DND-41 (cell line): ENCODE results near the gene SHISA9.

ENCODE experiments used
- ATAC-seq: fragments of 200-7000 bp; cut with Tn5 transposase; 3 replicates; pipeline ENCODE4 v1.9.1; 2021; ENCODE audit warnings: low read depth; ENCODE audit not compliant: insufficient read depth
- DNase-seq: peaks from one replicate; pipeline ENCODE4 v3.0.0-alpha.2; 2020
- H2AFZ ChIP-seq: 2 replicates; pipeline ENCODE4 v1.6.0; 2012; ENCODE audit warnings: low read depth, low read length
- H3K27ac ChIP-seq: 2 replicates; pipeline ENCODE4 v1.5.1; 2012; ENCODE audit warnings: low read length, inconsistent platforms
- H3K27me3 ChIP-seq: fragments of 200-600 bp; sonication (generic); 2 replicates; pipeline ENCODE4 v1.6.0; 2012; ENCODE audit warnings: low read length, mild to moderate bottlenecking, inconsistent platforms; ENCODE audit not compliant: insufficient read depth, poor library complexity
- H3K36me3 ChIP-seq: 2 replicates; pipeline ENCODE4 v1.5.1; 2012; ENCODE audit warnings: low read length, inconsistent platforms; ENCODE audit not compliant: insufficient read depth
- H3K4me1 ChIP-seq: 2 replicates; pipeline ENCODE4 v1.5.1; 2012; ENCODE audit warnings: mild to moderate bottlenecking, low read length; ENCODE audit not compliant: insufficient read depth
- H3K4me2 ChIP-seq: 2 replicates; pipeline ENCODE4 v1.6.0; 2012; ENCODE audit warnings: mild to moderate bottlenecking, moderate library complexity, low read length, inconsistent platforms; ENCODE audit not compliant: insufficient read depth
- H3K4me3 ChIP-seq, 2 experiments: fragments of 200-600 bp in 1 of 2; shearing (Covaris generic) in 1 of 2; 2 replicates each; pipeline ENCODE4 v1.5.1; 2012 to 2016; ENCODE audit warnings: inconsistent platforms in 2 of 2, low read length in 2 of 2, mild to moderate bottlenecking in 2 of 2, low read depth in 1 of 2, moderate library complexity in 1 of 2
- H3K79me2 ChIP-seq: 2 replicates; pipeline ENCODE4 v1.6.0; 2012; ENCODE audit warnings: low read length, inconsistent platforms; ENCODE audit not compliant: insufficient read depth
- H3K9ac ChIP-seq: 2 replicates; pipeline ENCODE4 v1.6.0; 2012; ENCODE audit warnings: low read depth, mild to moderate bottlenecking, inconsistent platforms, low read length, moderate library complexity
- H3K9me3 ChIP-seq: 2 replicates; pipeline ENCODE4 v1.5.1; 2012; ENCODE audit warnings: low read length, moderate library complexity, mild to moderate bottlenecking, inconsistent platforms; ENCODE audit not compliant: insufficient read depth, severe bottlenecking
- H4K20me1 ChIP-seq: 2 replicates; pipeline ENCODE4 v1.6.0; 2012; ENCODE audit warnings: low read length; ENCODE audit not compliant: insufficient read depth
- CTCF ChIP-seq: IDR thresholded peaks from 2 replicates; pipeline ENCODE4 v1.5.1; 2012; ENCODE audit warnings: borderline replicate concordance, low read length, moderate library complexity, mild to moderate bottlenecking; ENCODE audit not compliant: poor library complexity, severe bottlenecking; ENCODE audit errors: extremely low read depth
- EZH2 ChIP-seq: IDR thresholded peaks from 3 replicates; pipeline ENCODE4 v1.6.1; 2012; ENCODE audit warnings: borderline replicate concordance, low read depth, mild to moderate bottlenecking, moderate library complexity, low read length, inconsistent platforms; ENCODE audit not compliant: severe bottlenecking

Gene SHISA9

GRCh38 chr16:12988071-12988470 is 86.7 kb downstream of the SHISA9 start:
- H3K4me2 ChIP-seq = no peak overlapping the region

GRCh38 chr16:12992066-12992465 is 90.7 kb downstream of the SHISA9 start:
- Histone ChIP-seq H3K4me3 (no peak overlapping the region), H3K9ac (no peak overlapping the region), H3K27me3 (no peaks in the 10 kb centered on the region), H3K79me2 (no peaks in the 10 kb centered on the region), H3K9me3 (no peaks in the 10 kb centered on the region), H4K20me1 (no peaks in the 10 kb centered on the region), H3K4me1 (no peaks in the 10 kb centered on the region), H2AFZ (no peak overlapping the region), H3K36me3 (no peaks in the 10 kb centered on the region), H3K4me2 (no peak overlapping the region), H3K27ac (no peak overlapping the region)
- ATAC-seq (no peak), DNase-seq (no peak)
- no peak for TF ChIP-seq CTCF
- no peak for TF ChIP-seq EZH2

More at GRCh38 chr16:12988071-12988470, 86.7 kb downstream of the SHISA9 start:
- Histone ChIP-seq H3K9me3 (peaks cover 5% of the 10 kb centered on the region), H3K4me1 (no peaks in the 10 kb centered on the region), H3K4me3 (no peak overlapping the region), H3K36me3 (no peaks in the 10 kb centered on the region), H3K79me2 (no peaks in the 10 kb centered on the region), H2AFZ (no peak overlapping the region), H3K27ac (no peak overlapping the region), H3K27me3 (no peaks in the 10 kb centered on the region), H4K20me1 (no peaks in the 10 kb centered on the region), H3K9ac (no peak overlapping the region)
- TF ChIP-seq CTCF (no peak), EZH2 (no peak)
- DNase-seq (no peak), ATAC-seq (no peak)

GRCh38 chr16:12994402-12994801 is 93.0 kb downstream of the SHISA9 start:
- Histone ChIP-seq H3K4me3 (no peak overlapping the region), H3K9ac (no peak overlapping the region), H3K27me3 (no peaks in the 10 kb centered on the region), H3K27ac (no peak overlapping the region), H3K4me1 (no peaks in the 10 kb centered on the region), H3K36me3 (no peaks in the 10 kb centered on the region), H4K20me1 (no peaks in the 10 kb centered on the region), H3K79me2 (no peaks in the 10 kb centered on the region), H3K9me3 (no peaks in the 10 kb centered on the region), H2AFZ (no peak overlapping the region), H3K4me2 (no peak overlapping the region)
- TF ChIP-seq EZH2 (no peak), CTCF (no peak)
- DNase-seq (no peak), ATAC-seq (no peak)

GRCh38 chr16:12995721-12996372 is 94.4 kb downstream of the SHISA9 start:
- no peak for TF ChIP-seq CTCF
- TF ChIP-seq EZH2 = no peak
- Histone ChIP-seq H2AFZ (no peak overlapping the region), H4K20me1 (no peaks in the 10 kb centered on the region), H3K27ac (no peak overlapping the region), H3K27me3 (no peaks in the 10 kb centered on the region), H3K9ac (no peak overlapping the region), H3K4me2 (no peak overlapping the region), H3K4me3 (no peak overlapping the region), H3K4me1 (no peaks in the 10 kb centered on the region), H3K79me2 (no peaks in the 10 kb centered on the region), H3K36me3 (no peaks in the 10 kb centered on the region), H3K9me3 (no peaks in the 10 kb centered on the region)
- DNase-seq (no peak), ATAC-seq (no peak)
